H9 (cell line): ENCODE measurements around the gene DCLK2. TPM values are rescaled to one million over a fixed set of nuclear protein-coding genes. Genes with fewer than 3 reads are reported as not detected.

Source experiments
- DNase-seq: peaks from one replicate; pipeline ENCODE4 v3.0.0-alpha.2; 2017
- H2AFZ ChIP-seq: one replicate; pipeline ENCODE4 v1.6.1; 2013; ENCODE audit warnings: mild to moderate bottlenecking, low read length, control low read depth, moderate library complexity
- H2AK5ac ChIP-seq: 2 replicates; pipeline ENCODE4 v1.6.1; 2013; ENCODE audit warnings: low read length, control low read depth, mixed read lengths; ENCODE audit not compliant: insufficient read length
- H2BK120ac ChIP-seq: one replicate; pipeline ENCODE4 v1.6.1; 2013; ENCODE audit warnings: low read depth, mild to moderate bottlenecking, low read length, control low read depth, inconsistent platforms; ENCODE audit not compliant: poor library complexity, severe bottlenecking
- H2BK12ac ChIP-seq: 2 replicates; pipeline ENCODE4 v1.6.1; 2013; ENCODE audit warnings: low read length, control low read depth, mixed read lengths, low read depth; ENCODE audit not compliant: insufficient read length
- H2BK15ac ChIP-seq: 2 replicates; pipeline ENCODE4 v1.6.1; 2013; ENCODE audit warnings: low read depth, low read length, control low read depth
- H2BK20ac ChIP-seq: one replicate; pipeline ENCODE4 v1.6.1; 2013; ENCODE audit warnings: low read depth, mild to moderate bottlenecking, low read length, control low read depth, inconsistent platforms; ENCODE audit not compliant: poor library complexity, severe bottlenecking
- H2BK5ac ChIP-seq: 2 replicates; pipeline ENCODE4 v1.6.1; 2013; ENCODE audit warnings: low read length, control low read depth, mixed read lengths; ENCODE audit not compliant: insufficient read length
- H3K14ac ChIP-seq: 2 replicates; pipeline ENCODE4 v1.6.1; 2013; ENCODE audit warnings: low read length, control low read depth; ENCODE audit not compliant: insufficient read depth
- H3K18ac ChIP-seq: 2 replicates; pipeline ENCODE4 v1.6.1; 2013; ENCODE audit warnings: low read depth, mild to moderate bottlenecking, mixed read lengths, low read length, control low read depth; ENCODE audit not compliant: insufficient read length
- H3K23ac ChIP-seq: 2 replicates; pipeline ENCODE4 v1.6.1; 2013; ENCODE audit warnings: low read length, control low read depth, mixed read lengths, low read depth; ENCODE audit not compliant: insufficient read length
- H3K23me2 ChIP-seq: 2 replicates; pipeline ENCODE4 v1.6.1; 2013; ENCODE audit warnings: low read depth, mild to moderate bottlenecking, mixed read lengths, low read length, control low read depth; ENCODE audit not compliant: insufficient read length, poor library complexity, severe bottlenecking
- H3K27ac ChIP-seq: 2 replicates; pipeline ENCODE4 v1.5.1; 2013; ENCODE audit warnings: low read length, control low read depth, mixed read lengths, low read depth; ENCODE audit not compliant: insufficient read length
- H3K27me3 ChIP-seq: 2 replicates; pipeline ENCODE4 v1.6.1; 2013; ENCODE audit warnings: low read length, control low read depth, inconsistent platforms; ENCODE audit not compliant: insufficient read depth
- H3K4ac ChIP-seq: 2 replicates; pipeline ENCODE4 v1.6.1; 2013; ENCODE audit warnings: low read depth, mild to moderate bottlenecking, control low read depth, inconsistent platforms, low read length, moderate library complexity
- H3K4me1 ChIP-seq: 2 replicates; pipeline ENCODE4 v1.6.1; 2013; ENCODE audit warnings: low read length, control low read depth, inconsistent platforms; ENCODE audit not compliant: insufficient read depth
- H3K4me2 ChIP-seq: 2 replicates; pipeline ENCODE4 v1.6.1; 2013; ENCODE audit warnings: low read length, control low read depth, mixed read lengths; ENCODE audit not compliant: insufficient read length, insufficient read depth
- H3K56ac ChIP-seq: 2 replicates; pipeline ENCODE4 v1.6.1; 2013; ENCODE audit warnings: low read depth, mild to moderate bottlenecking, mixed read lengths, low read length, control low read depth; ENCODE audit not compliant: insufficient read length
- H3K79me1 ChIP-seq: 2 replicates; pipeline ENCODE4 v1.6.1; 2013; ENCODE audit warnings: low read depth, mild to moderate bottlenecking, moderate library complexity, low read length, control low read depth, inconsistent platforms; ENCODE audit not compliant: insufficient read depth, poor library complexity, severe bottlenecking
- H3K79me2 ChIP-seq: 2 replicates; pipeline ENCODE4 v1.6.1; 2013; ENCODE audit warnings: low read length, control low read depth, inconsistent platforms; ENCODE audit not compliant: insufficient read depth
- H3K9ac ChIP-seq: 2 replicates; pipeline ENCODE4 v1.6.1; 2013; ENCODE audit warnings: low read length, control low read depth, mixed read lengths; ENCODE audit not compliant: insufficient read length; ENCODE audit errors: extremely low read depth
- H3K9me3 ChIP-seq: one replicate; pipeline ENCODE4 v1.6.1; 2013; ENCODE audit warnings: low read depth, low read length, inconsistent platforms; ENCODE audit not compliant: control insufficient read depth
- H3T11ph ChIP-seq: one replicate; pipeline ENCODE4 v1.6.1; 2013; ENCODE audit warnings: mild to moderate bottlenecking, low read length, control low read depth, inconsistent platforms
- H4K20me1 ChIP-seq: one replicate; pipeline ENCODE4 v1.6.1; 2013; ENCODE audit not compliant: control insufficient read depth, insufficient read length, insufficient read depth
- H4K5ac ChIP-seq: 2 replicates; pipeline ENCODE4 v1.6.1; 2013; ENCODE audit warnings: low read depth, mild to moderate bottlenecking, mixed read lengths, low read length, control low read depth; ENCODE audit not compliant: insufficient read length
- H4K8ac ChIP-seq: replicated peaks from 2 replicates; pipeline ENCODE4 v1.6.1; 2013; ENCODE audit warnings: low read length, control low read depth, mixed read lengths, low read depth; ENCODE audit not compliant: insufficient read length
- H4K91ac ChIP-seq: 2 replicates; pipeline ENCODE4 v1.6.1; 2013; ENCODE audit warnings: low read depth, mild to moderate bottlenecking, moderate library complexity, mixed read lengths, low read length, control low read depth; ENCODE audit not compliant: insufficient read length
- H3K27ac Mint-ChIP-seq, 3 experiments: 2 replicates in 2 of 3; 3 replicates in 1 of 3; pipeline ENCODE4 v1.8.0; 2020 to 2021; ENCODE audit warnings: mixed read lengths in 3 of 3, mild to moderate bottlenecking in 1 of 3, moderate library complexity in 1 of 3
- H3K27me3 Mint-ChIP-seq: 2 replicates; pipeline ENCODE4 v1.8.0; 2021; ENCODE audit warnings: low read depth, mild to moderate bottlenecking, moderate library complexity, mixed read lengths
- H3K36me3 Mint-ChIP-seq, 3 experiments: 2 replicates in 2 of 3; 3 replicates in 1 of 3; pipeline ENCODE4 v1.8.0; 2020 to 2021; ENCODE audit warnings: low read depth in 3 of 3, mixed read lengths in 3 of 3; ENCODE audit not compliant: insufficient read depth in 1 of 3
- H3K4me1 Mint-ChIP-seq, 2 experiments: 2 replicates each; pipeline ENCODE4 v1.8.0; 2020; ENCODE audit warnings: mixed read lengths in 2 of 2
- H3K4me3 Mint-ChIP-seq, 2 experiments: 2 replicates in 1 of 2; 3 replicates in 1 of 2; pipeline ENCODE4 v1.8.0; 2020 to 2021; ENCODE audit warnings: mild to moderate bottlenecking in 2 of 2, mixed read lengths in 2 of 2, moderate library complexity in 1 of 2
- H3K9me3 Mint-ChIP-seq, 2 experiments: 2 replicates in 1 of 2; 3 replicates in 1 of 2; pipeline ENCODE4 v1.8.0; 2020; ENCODE audit warnings: mild to moderate bottlenecking in 2 of 2, mixed read lengths in 2 of 2, moderate library complexity in 1 of 2
- CTCF ChIP-seq: fragments of 200-600 bp; sonication (generic); conservative IDR thresholded peaks from 3 replicates; pipeline ENCODE4 v1.8.0; 2021; ENCODE audit warnings: antibody characterized with exemption, mild to moderate bottlenecking
- WGBS: extraction: QIAGEN DNeasy Blood & Tissue Kit; methylation state at CpG from one replicate; pipeline ENCODE4 v1.1.7; 2013; ENCODE audit warnings: missing lambda C conversion rate, low lambda C conversion rate, mixed read lengths; ENCODE audit not compliant: insufficient read length; ENCODE audit errors: extremely low coverage; 5-methylcytosine and 5-hydroxymethylcytosine counted together
- total RNA-seq: library from RNA; stranded (reverse); gene quantifications from 2 replicates; pipeline ENCODE4 v1.2.1, GENCODE V29; 2021

Gene DCLK2
- total RNA-seq, 1 experiment from 2014 or later: 0.33 TPM

GRCh38 chr4:150135134-150135772 lies 57.0 kb downstream of the DCLK2 start:
- H3K9ac ChIP-seq: no peak overlapping the region
- H3K4me1 ChIP-seq: no peaks in the 10 kb centered on the region
- H2AFZ ChIP-seq: no peak overlapping the region
- no peak overlapping the region for H2BK12ac ChIP-seq
- no peak overlapping the region for H3K4me2 ChIP-seq
- WGBS: no CpG with 5 or more reads among the region's 4 CpGs
- Mint-ChIP-seq H3K27ac (no peak overlapping the region), H3K9me3 (no peaks in the 10 kb centered on the region), H3K4me1 (no peaks in the 10 kb centered on the region), H3K36me3 (no peaks in the 10 kb centered on the region), H3K4me3 (no peak overlapping the region), H3K27me3 (no peaks in the 10 kb centered on the region)
- no peaks in the 10 kb centered on the region for H3K9me3 ChIP-seq
- TF ChIP-seq CTCF: no peak
- H3K56ac ChIP-seq: no peak overlapping the region
- no peak overlapping the region for H2AK5ac ChIP-seq
- H4K5ac ChIP-seq: no peak overlapping the region
- H2BK120ac ChIP-seq: no peak overlapping the region
- DNase-seq: no peak
- no peak overlapping the region for H4K91ac ChIP-seq
- no peak overlapping the region for H3K23ac ChIP-seq
- H3K79me1 ChIP-seq: no peaks in the 10 kb centered on the region
- no peak overlapping the region for H3K4ac ChIP-seq
- H3K14ac ChIP-seq: no peak overlapping the region
- no peaks in the 10 kb centered on the region for H3K27me3 ChIP-seq
- H2BK20ac ChIP-seq: no peak overlapping the region
- no peaks in the 10 kb centered on the region for H4K20me1 ChIP-seq
- no peak overlapping the region for H3T11ph ChIP-seq
- H3K27ac ChIP-seq: no peak overlapping the region
- no peak overlapping the region for H2BK5ac ChIP-seq
- no peaks in the 10 kb centered on the region for H3K23me2 ChIP-seq
- H2BK15ac ChIP-seq: no peak overlapping the region
- no peak overlapping the region for H4K8ac ChIP-seq
- H3K18ac ChIP-seq: no peak overlapping the region
- no peaks in the 10 kb centered on the region for H3K79me2 ChIP-seq
